Suprapubic skin (tissue), 4 donors: ENCODE results near the gene ASCC2. TPM values are rescaled to one million over a fixed set of nuclear protein-coding genes. Genes with fewer than 3 reads are reported as not detected.

Source experiments
- DNase-seq, 2 donors: peaks; one replicate each; pipeline ENCODE4 v3.0.0-alpha.2; 2019; ENCODE audit warnings: low spot score in 2 of 2
- H3K27ac ChIP-seq: fragments of 200-600 bp; sonication (generic); one replicate; pipeline ENCODE4 v1.5.1; 2019
- H3K27me3 ChIP-seq: fragments of 200-600 bp; sonication (generic); one replicate; pipeline ENCODE4 v1.5.1; 2019
- H3K36me3 ChIP-seq: fragments of 200-600 bp; sonication (generic); one replicate; pipeline ENCODE4 v1.5.1; 2019
- H3K4me1 ChIP-seq: fragments of 200-600 bp; sonication (generic); one replicate; pipeline ENCODE4 v1.5.1; 2019
- H3K4me3 ChIP-seq: fragments of 200-600 bp; sonication (generic); one replicate; pipeline ENCODE4 v1.5.1; 2019; ENCODE audit warnings: mild to moderate bottlenecking
- H3K9me3 ChIP-seq: fragments of 200-600 bp; sonication (generic); one replicate; pipeline ENCODE4 v1.5.1; 2019
- EP300 ChIP-seq: sonication (generic); formaldehyde crosslinking; IDR thresholded peaks from one replicate; pipeline ENCODE4 v1.6.1; 2017; ENCODE audit warnings: antibody characterized with exemption
- POLR2A ChIP-seq, 2 donors: fragments of 450-650 bp; IDR thresholded peaks; one replicate each; pipeline ENCODE4 v1.6.1; 2017; ENCODE audit warnings: antibody characterized with exemption in 2 of 2, mild to moderate bottlenecking in 2 of 2, moderate library complexity in 2 of 2
- POLR2AphosphoS5 ChIP-seq, 3 donors: sonication (generic); formaldehyde crosslinking; IDR thresholded peaks; one replicate each; pipeline ENCODE4 v1.6.1; 2017; ENCODE audit warnings: antibody characterized with exemption in 3 of 3
- WGBS: methylation state at CpG from one replicate; pipeline ENCODE4 v1.1.5; 2018; 5-methylcytosine and 5-hydroxymethylcytosine counted together
- total RNA-seq, 4 donors: library from RNA; depleted of rRNA; stranded (reverse); fragments of >200 nt; gene quantifications; one replicate each; pipeline ENCODE4 v1.1.0, GENCODE V29; 2016
- TF ChIP-seq, protein P1 (sequence below), 2 donors: fragments of 200-600 bp in 1 of 2; fragments of 450-650 bp in 1 of 2; sonication (generic) in 1 of 2; IDR thresholded peaks; one replicate each; pipeline ENCODE4 v1.5.1; 2016 to 2019; ENCODE audit warnings: antibody characterized with exemption in 2 of 2, mild to moderate bottlenecking in 1 of 2, moderate library complexity in 1 of 2

The ASCC2 gene
- total RNA-seq, 4 donors from 2014 or later = 35.6 to 57.3 (median 43.2) TPM

DNA sequence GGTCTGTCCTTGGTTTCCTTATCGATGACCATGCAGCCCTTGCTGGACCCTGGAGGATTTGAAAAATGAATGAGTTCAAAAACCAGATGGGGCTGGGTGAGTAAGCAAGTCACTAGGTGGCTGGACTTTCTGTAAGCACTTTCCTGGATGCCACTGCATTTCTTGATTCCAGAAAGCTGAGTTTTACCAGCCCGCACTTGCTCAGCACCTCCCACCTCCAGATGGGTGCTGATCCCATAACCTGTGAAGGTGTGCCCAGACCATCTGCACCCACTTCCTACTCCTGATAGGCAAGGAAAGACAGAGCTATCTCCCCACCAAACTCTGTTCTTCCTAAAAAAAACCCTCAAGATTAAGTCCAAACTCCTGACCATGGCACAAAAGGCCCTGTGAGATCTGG, 21.1 kb downstream of the ASCC2 start:
- no peaks in the 10 kb centered on the region for H3K27me3 ChIP-seq
- WGBS = 63% methylated on average over 2 of the region's 2 CpGs
- H3K9me3 ChIP-seq = no peaks in the 10 kb centered on the region
- DNase-seq = no peak
- H3K4me3 ChIP-seq = no peak overlapping the region
- no peak for TF ChIP-seq POLR2A (IDR thresholded peaks at IDR 0.05)
- no peak for TF ChIP-seq EP300
- TF ChIP-seq, protein P1, sequence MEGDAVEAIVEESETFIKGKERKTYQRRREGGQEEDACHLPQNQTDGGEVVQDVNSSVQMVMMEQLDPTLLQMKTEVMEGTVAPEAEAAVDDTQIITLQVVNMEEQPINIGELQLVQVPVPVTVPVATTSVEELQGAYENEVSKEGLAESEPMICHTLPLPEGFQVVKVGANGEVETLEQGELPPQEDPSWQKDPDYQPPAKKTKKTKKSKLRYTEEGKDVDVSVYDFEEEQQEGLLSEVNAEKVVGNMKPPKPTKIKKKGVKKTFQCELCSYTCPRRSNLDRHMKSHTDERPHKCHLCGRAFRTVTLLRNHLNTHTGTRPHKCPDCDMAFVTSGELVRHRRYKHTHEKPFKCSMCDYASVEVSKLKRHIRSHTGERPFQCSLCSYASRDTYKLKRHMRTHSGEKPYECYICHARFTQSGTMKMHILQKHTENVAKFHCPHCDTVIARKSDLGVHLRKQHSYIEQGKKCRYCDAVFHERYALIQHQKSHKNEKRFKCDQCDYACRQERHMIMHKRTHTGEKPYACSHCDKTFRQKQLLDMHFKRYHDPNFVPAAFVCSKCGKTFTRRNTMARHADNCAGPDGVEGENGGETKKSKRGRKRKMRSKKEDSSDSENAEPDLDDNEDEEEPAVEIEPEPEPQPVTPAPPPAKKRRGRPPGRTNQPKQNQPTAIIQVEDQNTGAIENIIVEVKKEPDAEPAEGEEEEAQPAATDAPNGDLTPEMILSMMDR (IDR thresholded peaks at IDR 0.05) = no peak
- TF ChIP-seq POLR2AphosphoS5 (IDR thresholded peaks at IDR 0.05) = no peak
- peaks cover 32% of the 10 kb centered on the region for H3K4me1 ChIP-seq
- H3K27ac ChIP-seq = peak overlapping the region; percentile 39
- peaks cover 65% of the 10 kb centered on the region for H3K36me3 ChIP-seq

DNA sequence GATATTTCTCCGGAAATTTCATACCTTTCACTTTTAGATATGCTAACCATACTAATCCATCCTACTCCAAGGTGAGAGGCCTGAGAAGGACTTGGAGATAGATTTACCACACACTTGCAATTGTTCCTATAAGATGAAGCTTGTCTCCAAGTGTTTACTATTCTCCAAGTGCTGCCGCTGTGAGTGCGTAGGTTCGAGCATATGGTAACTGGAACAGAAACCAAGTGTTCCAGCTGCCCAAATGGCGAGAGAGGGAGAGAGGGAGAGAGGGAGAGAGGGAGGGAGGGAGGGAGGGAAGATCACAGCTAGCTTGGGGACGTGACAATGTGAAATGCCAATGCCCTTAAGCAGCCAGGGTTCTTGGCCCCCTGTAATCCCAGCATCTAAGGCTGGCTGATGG, 21.5 kb downstream of the ASCC2 start:
- H3K9me3 ChIP-seq = no peaks in the 10 kb centered on the region
- WGBS = 51% methylated on average over 6 of the region's 6 CpGs
- H3K27me3 ChIP-seq = no peaks in the 10 kb centered on the region
- peaks cover 69% of the 10 kb centered on the region for H3K36me3 ChIP-seq
- peak overlapping the region; percentile 39 for H3K27ac ChIP-seq
- TF ChIP-seq POLR2AphosphoS5 (IDR thresholded peaks at IDR 0.05) = no peak
- TF ChIP-seq, protein P1 (IDR thresholded peaks at IDR 0.05) = no peak
- no peak for TF ChIP-seq POLR2A (IDR thresholded peaks at IDR 0.05)
- TF ChIP-seq EP300 = no peak
- no peak for DNase-seq
- H3K4me1 ChIP-seq = peaks cover 28% of the 10 kb centered on the region
- no peak overlapping the region for H3K4me3 ChIP-seq

DNA sequence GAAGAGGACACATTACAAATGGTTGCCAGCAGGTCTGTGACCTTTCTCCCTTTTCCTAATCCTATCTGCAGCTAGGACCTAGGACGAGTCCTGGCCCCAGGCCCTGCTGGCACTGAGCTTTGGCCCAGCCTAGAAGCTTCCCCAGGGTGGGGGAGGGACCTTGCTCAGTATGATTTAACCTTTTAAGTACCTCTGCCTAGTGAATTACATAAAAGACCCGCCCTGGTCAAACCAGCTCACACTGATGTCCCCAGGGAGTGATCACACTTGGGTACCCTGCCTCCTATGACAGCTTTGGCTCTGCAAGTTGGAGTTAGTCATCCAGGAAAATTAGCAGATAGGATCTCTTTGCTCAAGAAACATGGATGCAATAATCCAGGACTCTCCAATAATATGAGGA, 21.9 kb downstream of the ASCC2 start:
- DNase-seq = no peak
- peaks cover 73% of the 10 kb centered on the region for H3K36me3 ChIP-seq
- peak overlapping the region; percentile 54 for H3K27ac ChIP-seq
- WGBS = 19% methylated on average over 2 of the region's 2 CpGs
- TF ChIP-seq EP300 = no peak
- H3K9me3 ChIP-seq = no peaks in the 10 kb centered on the region
- H3K4me3 ChIP-seq = no peak overlapping the region
- peaks cover 27% of the 10 kb centered on the region for H3K4me1 ChIP-seq
- H3K27me3 ChIP-seq = no peaks in the 10 kb centered on the region

DNA sequence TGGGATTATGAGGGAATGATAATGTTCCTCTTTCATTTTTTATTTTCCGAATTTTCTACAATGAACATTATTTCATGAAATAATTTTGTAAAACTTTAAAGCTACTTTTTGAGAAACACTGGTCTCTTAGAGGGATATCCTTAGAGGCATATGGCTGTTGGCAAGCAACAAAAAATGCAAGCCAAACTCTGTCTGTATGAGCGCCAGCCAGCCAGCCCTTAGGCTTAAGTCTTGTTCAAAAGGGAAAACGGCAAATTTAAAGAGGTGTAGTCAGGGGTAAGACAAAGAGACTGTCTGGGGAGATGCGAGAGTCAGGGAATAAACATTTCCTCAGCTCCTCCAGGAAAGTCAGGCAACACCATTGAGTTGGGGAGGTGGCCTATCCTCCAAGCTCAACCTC, 22.5 kb downstream of the ASCC2 start:
- no peak for TF ChIP-seq EP300
- no peak for TF ChIP-seq POLR2A (IDR thresholded peaks at IDR 0.05)
- TF ChIP-seq, protein P1 (IDR thresholded peaks at IDR 0.05) = no peak
- no peak for TF ChIP-seq POLR2AphosphoS5 (IDR thresholded peaks at IDR 0.05)
- DNase-seq = no peak
- Histone ChIP-seq H3K27me3 (no peaks in the 10 kb centered on the region), H3K27ac (peak overlapping the region; percentile 54), H3K4me1 (peaks cover 25% of the 10 kb centered on the region), H3K36me3 (peaks cover 78% of the 10 kb centered on the region), H3K4me3 (no peak overlapping the region), H3K9me3 (no peaks in the 10 kb centered on the region)
- WGBS = 46% methylated on average over 4 of the region's 4 CpGs

DNA sequence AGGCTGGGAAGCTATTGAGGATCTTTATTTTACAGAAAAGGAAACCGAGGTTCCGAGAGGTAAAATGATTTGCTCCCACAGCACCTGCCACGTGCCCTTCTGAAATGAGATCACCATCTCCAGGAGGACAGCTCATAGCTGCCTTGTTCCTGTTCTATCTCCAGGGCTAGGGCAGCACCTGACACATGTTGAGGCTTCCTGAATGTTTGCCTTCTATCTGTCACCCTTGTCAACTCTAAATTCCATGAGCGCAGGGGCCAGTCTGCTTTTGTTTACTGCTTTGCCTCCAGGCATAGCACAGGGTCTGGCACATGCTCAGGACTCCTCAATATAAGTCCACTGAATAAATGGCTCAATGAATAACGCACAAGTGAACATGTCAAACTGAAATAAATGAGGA, 24.1 kb downstream of the ASCC2 start:
- 76% methylated on average over 5 of the region's 5 CpGs for WGBS
- no peaks in the 10 kb centered on the region for H3K27me3 ChIP-seq
- no peak overlapping the region for H3K4me3 ChIP-seq
- peaks cover 80% of the 10 kb centered on the region for H3K36me3 ChIP-seq
- H3K27ac ChIP-seq = no peak overlapping the region
- TF ChIP-seq POLR2A (IDR thresholded peaks at IDR 0.05) = no peak
- TF ChIP-seq, protein P1 (IDR thresholded peaks at IDR 0.05) = no peak
- TF ChIP-seq EP300 = no peak
- TF ChIP-seq POLR2AphosphoS5 (IDR thresholded peaks at IDR 0.05) = no peak
- no peaks in the 10 kb centered on the region for H3K9me3 ChIP-seq
- peaks cover 25% of the 10 kb centered on the region for H3K4me1 ChIP-seq
- no peak for DNase-seq

DNA sequence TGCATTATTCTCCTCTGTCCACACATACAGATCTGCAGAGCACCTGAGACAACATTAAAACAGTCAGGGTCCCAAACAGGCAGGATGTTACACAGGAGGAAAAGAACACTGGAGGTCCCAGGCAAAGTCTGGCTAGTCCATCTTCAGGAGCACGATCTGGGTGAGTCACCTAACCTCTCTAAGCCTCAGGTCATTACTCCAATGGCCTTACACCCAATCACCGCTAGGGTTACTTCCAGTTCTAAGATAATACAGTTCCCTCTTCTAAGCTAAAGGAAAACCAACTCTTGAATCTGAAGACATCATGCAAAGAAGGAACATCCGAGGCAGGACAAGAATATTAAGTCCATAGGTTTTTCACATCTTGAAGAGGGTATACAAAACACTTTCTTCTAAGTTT, 24.5 kb downstream of the ASCC2 start:
- DNase-seq = no peak
- H3K27ac ChIP-seq = no peak overlapping the region
- H3K4me1 ChIP-seq = peaks cover 25% of the 10 kb centered on the region
- no peaks in the 10 kb centered on the region for H3K9me3 ChIP-seq
- TF ChIP-seq, protein P1 (IDR thresholded peaks at IDR 0.05) = no peak
- no peak for TF ChIP-seq POLR2A (IDR thresholded peaks at IDR 0.05)
- no peak for TF ChIP-seq EP300
- TF ChIP-seq POLR2AphosphoS5 (IDR thresholded peaks at IDR 0.05) = no peak
- no peak overlapping the region for H3K4me3 ChIP-seq
- WGBS = 77% methylated on average over 3 of the region's 3 CpGs
- H3K27me3 ChIP-seq = no peaks in the 10 kb centered on the region
- H3K36me3 ChIP-seq = peaks cover 77% of the 10 kb centered on the region
